ENCODE measurements around the gene GRIK1.

Gene GRIK1

DNA sequence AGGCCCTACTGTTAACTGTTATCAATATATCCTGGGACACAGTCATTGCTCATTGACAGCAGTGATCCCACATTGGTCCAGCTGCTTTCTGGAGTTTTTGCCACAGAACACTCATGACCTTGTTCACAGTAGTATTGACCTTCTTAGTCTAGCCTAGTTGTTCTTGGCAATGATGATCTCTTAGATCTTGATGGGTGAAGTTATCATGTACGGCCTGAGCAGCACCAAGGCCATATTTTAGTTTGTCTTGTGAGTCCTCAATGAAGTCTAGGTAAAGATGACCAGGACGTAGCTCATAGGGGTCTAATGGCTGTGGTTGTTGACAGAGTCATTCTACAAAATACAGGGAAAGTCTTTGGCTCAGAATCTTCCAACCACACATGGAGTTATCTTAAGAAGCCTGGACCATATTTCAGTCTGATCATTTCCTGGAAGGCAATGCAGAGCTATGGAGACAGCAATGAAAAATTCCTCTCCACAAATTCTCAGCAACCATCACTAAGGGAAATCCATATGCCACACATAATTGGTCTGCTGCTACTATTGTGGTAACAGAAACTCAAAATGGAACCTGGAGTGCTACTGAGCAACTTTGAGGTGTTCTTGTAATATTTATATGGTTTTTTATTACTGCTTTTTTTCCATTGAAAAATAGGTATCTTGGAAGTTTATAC lies 279.6 kb downstream of the GRIK1 start:
- DNase-seq, result no peak

DNA sequence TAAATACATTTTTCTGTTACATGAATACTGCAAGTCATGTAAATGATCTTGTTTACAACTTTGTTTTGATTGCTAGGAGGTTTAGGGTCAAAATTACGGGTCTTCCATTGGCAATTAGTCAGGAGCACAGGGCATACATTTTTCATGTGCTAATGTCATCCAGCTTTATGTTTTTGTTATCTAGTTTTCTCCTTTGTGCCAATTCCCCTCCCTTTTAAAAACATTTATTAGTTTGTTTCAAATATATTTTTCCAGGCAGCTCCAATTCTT lies 280.9 kb downstream of the GRIK1 start:
- no peak for DNase-seq

DNA sequence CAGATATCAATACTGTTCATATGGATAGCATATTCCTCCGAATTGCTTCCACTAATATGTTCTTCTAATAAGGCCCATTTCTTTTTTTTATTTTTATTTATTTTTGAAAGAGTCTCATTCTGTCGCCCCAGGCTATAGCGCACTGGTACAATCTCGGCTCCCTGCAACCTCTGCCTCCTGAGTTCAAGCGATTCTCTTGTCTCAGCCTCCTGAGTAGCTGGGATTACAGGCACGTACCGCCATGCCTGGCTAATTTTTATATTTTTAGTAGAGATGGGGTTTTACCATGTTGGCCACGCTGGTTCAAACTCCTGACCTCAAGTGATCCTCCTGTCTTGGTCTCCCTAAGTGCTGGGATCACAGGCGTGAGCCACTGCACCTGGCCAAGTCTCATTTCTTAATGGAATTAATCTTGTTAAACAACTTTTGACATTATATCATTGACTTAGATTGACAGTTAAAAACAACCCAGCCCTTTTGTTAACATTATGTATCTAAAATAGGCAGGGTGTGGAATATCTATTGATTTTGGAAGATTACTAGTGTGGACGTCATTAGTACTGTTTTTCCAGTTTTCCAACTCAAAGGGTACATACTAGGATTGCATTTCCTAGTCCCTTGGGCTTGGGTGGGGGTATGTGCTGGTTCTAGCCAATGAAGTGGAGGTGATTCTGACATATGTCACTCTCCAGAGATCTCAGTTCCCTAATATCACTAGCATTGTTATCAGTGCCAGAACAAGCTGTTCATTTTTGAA lies 281.4 kb downstream of the GRIK1 start:
- no peak for DNase-seq

DNA sequence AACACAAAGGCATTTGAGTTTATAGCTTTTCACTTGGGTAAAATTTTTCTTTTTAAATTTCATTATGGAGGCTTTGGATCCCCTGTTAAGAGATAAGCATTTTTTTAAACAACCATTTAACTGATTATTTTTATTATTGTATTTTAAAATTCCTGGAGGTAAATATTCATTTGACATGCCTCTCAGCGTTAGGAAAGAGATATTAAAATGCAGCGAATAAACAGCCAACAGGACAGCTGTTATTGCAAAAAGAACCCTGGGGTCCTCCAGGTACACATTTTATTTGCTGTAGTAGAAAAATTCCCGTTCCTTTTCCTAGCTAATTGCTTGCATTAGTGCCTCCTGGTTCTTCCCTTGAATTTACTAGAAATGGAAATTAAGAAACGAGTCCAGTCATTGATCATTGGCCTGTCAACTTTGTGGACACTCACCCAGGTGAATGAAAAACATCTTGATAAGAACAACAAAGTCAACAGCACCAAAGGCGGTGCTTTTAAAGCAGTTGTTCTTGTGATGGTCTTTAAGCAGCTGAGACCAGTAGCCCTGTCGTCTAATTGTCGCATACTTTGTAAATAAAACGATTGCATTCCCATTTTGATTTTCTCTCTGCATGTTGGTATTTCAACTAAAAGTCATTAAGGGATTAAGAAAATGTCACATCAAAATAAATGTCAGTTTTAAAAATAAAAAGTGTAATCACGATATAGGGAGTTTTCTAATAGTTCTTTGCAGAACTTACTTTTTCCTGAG lies 282.4 kb downstream of the GRIK1 start:
- no peak for DNase-seq

DNA sequence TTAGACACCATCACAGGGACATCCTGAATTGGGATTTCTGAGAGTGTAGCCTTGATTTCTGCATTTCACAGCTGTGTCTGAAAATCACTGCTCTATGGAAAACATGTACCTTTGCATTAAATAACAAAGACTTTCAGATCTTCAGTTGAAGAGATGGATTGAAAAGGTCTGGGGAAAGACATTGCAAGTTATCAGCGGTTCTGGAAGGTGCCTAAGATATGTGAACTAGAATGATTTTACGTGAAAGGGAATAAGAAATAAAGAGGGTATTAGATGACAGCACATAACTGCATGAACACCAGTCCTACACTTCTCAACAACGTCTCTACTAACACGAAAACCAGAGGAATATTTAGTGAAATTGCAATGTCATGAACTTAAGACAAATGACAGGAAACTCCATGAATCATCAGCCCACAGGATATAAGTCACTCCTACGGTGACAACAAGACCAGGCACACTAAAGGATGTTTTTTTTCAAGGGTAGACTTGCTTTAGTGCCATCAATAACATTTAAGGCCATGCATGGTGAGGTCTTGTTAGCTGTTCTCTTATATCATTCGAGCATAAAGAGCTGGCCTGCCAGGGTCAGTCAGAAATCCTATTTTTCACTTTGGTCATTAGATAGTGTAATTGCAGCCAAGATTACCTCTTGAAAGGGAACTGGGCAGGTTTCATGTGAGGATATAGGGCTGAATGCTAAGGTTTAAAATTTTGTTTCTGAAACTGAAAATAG lies 283.1 kb downstream of the GRIK1 start:
- DNase-seq, result no peak

DNA sequence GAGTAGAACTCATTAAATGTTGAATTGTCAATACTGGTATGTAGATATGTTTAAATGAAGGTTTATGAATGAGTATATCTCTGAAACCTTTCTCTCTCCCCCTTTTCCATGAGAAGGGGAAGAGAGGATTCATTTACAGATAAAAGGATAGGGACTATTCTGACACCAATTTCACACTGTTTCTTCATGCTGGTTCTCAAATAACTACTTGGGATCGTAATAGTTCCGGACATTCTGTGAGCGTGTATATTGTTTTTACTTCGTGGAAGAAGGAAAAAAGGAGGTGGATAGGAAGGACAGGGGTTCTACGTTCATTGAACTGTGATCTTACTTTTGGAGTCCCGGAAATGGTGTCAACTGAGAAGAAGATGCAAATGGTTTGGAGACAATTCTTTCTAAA lies 284.2 kb downstream of the GRIK1 start:
- no peak for DNase-seq

GRCh38 chr21:29654855-29655254 lies 284.9 kb downstream of the GRIK1 start:
- DNase-seq, result no peak

- no peak for DNase-seq
Measured at GRCh38 chr21:29654203-29654602, 285.6 kb downstream of the GRIK1 start.

- DNase-seq, result no peak
Measured at GRCh38 chr21:29650523-29651022, 289.2 kb downstream of the GRIK1 start.

DNA sequence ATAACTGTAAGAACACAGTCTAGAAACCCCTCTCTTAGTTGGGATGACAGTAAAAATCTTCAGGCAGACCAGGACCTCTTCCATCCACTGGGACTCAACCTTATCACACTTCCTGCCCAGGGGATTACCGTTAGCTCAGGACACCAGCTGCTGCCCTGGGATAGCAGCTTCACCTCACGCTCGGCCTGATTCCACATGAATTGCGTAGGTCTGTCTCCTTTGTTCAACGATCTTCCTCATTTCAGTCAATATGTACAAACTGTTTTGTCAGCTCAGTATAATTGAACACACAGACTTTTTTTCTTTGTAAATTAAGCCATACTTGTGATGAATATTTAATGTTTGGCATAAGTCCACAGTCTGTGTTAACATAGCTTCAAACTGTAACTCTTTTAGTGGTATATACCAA lies 290.4 kb downstream of the GRIK1 start:
- DNase-seq, result no peak

- DNase-seq, result no peak
Measured at GRCh38 chr21:29648710-29649240, 291.0 kb downstream of the GRIK1 start.

GRCh38 chr21:29647353-29647781 lies 292.4 kb downstream of the GRIK1 start:
- no peak for DNase-seq

DNA sequence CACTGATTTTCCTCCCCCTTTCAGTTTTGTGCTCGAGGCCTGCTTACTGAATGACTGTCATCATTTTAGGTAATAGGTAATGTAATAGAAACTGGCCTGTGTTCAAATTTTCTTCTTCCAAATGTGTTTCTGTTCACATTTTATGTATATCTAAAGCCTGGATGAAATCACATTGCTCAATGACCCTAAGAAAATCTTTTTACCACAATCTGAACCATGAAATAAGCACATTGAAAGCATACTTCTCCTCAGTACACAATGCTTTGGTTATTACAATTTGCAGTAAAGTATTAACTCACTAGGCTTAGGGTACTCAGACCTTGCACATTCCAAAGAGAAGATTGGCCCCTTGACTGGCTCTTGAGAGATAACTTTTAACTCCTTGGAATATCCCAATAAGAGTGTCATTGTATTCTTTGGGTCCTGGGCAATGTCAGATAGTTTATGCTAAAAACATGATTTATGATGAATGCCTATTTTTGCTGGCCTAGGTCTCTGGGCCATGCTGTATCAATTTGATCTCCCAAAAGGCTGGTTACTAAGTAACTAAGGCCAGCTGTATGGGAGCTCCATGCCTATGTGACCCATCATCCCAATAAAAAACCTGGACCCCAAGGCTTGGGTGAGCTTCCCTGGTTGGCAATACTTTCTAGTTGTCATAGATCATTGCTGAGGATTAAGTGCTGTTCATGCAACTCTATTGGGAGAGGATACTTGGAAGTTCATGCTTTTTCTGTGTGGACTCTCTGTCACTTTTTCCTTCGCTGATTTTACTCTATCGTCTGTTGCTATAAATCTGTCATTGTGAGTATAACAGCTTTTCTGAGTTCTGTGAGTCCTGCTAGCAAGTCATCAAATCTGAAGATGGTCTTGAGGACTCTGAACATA lies 293.9 kb downstream of the GRIK1 start:
- no peak for DNase-seq

DNA sequence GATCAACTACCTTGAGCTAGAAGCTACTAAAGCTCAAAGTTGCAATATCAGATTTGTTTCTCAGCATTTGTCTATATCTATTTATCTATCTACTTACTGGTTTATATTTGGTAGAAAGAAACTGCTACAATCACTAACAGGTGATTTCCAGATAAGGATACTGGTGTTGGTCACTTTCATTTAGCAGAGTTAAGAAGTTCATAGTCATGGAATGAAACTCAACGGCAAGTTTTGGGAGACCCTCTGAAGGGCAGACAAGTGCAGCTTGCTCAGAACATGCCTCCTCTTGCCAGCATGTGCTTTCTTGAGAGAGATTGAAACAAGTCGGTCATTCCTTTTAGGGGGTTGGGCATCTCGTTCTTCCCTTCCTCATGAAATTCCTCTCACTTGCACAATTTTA lies 296.5 kb downstream of the GRIK1 start:
- no peak for DNase-seq

DNA sequence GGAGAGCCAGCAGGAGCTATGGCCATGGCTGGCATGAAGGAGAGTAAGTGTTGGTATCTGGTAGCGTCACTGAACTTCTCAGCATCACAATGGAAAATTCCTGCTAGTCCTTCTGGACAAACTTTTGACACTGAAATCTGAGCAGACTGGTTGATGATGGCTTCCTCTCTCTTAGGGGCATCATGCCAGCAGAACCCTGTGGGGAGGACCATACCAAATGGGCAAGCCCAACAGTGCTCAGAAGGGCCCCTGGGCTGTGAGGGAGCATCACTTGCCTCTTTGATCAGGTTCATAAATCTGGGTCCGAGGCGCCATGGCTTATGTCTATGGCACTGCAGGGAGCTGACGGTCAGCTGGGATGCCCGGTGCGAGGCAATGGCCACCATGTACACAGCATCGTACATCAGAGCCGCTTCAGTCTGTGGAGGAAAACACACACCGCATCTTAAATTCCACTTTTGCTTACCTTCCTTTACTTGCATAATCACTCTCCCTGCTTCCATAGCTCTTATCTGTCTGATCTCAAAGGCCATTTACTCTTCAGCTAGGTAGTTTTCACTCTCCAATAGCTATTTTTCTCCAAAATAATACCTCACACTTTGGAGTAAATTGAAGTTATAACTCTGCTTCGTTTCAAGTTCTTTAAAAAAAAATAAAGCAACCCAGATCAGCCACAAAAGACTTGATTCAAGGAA lies 297.1 kb downstream of the GRIK1 start:
- no peak for DNase-seq

DNA sequence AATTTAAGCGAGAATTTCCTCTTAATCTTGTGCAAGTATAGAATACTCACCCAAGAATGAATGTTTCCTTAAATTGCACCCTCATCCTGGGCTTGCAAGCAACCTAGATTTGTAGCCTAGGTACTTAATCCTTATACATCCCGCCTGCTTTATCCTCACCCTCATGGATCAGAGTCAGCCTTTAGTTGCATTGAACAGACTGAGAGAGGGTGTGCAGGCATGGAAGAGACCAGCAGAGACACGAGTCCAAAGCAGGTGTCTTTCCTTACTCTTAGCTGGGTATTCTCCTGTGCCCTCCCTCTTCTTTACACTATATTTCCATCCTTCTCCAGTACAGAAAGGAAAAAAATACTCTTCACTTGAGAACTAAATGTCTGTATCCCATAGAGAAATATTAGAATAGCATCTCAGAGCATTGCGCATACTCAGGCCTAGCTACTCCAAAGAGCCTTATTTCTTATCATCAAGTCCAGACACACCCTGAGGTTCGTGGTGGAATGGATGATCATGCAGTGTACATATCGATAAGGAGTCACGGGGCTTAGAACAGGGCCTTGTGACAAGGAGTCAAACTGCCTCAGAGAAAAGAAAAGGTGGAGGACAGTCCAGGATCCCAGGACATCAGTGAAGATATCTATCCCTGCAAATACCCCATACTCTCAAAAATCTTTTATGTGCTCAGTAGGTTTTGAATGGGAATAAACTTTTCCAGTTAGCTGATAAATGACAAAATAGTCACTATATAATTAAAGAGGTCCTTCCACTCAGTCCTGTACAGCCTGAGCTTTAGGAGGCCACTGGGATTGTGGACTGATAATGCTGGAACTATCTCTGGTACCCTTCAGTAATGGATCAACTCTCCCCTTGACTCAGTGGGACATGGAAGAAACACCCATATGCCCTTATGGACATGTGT lies 297.9 kb downstream of the GRIK1 start:
- no peak for DNase-seq

GRCh38 chr21:29641001-29641634 lies 298.7 kb downstream of the GRIK1 start:
- no peak for DNase-seq

GRCh38 chr21:29640080-29640508 lies 299.7 kb downstream of the GRIK1 start:
- no peak for DNase-seq

GRCh38 chr21:29639366-29640079 lies 300.3 kb downstream of the GRIK1 start:
- no peak for DNase-seq
